Naive thymus-derived CD4-positive, alpha-beta T cell (primary cell): Measurements from ENCODE around the gene FUCA2. TPM values are rescaled to one million over a fixed set of nuclear protein-coding genes. Genes with fewer than 3 reads are reported as not detected.

ENCODE experiments used
- ATAC-seq: fragments of 150-1000 bp; cut with Tn5 transposase; 2 replicates; pipeline ENCODE4 v1.10.0; 2021; ENCODE audit warnings: mild to moderate bottlenecking, moderate library complexity
- CTCF ChIA-PET: fragments of 350-600 bp; sonication (Branson Sonifier 250); formaldehyde crosslinking; loops from one replicate; lab custom pipeline; 2021; ENCODE audit warnings: antibody characterized with exemption; lab: Charles Lee
- POLR2A ChIA-PET: fragments of 350-600 bp; sonication (Branson Sonifier 250); formaldehyde crosslinking; loops from one replicate; lab custom pipeline; 2021; ENCODE audit warnings: antibody characterized with exemption, inconsistent platforms; lab: Charles Lee
- DNase-seq, 9 donors: peaks; one replicate each; pipeline versions ENCODE4 v3.0.0 to v3.0.0-alpha.2; 2020 to 2022; ENCODE audit warnings: mixed read lengths in 1 of 9
- H3K27ac ChIP-seq: one replicate; pipeline ENCODE4 v1.7.0; 2013; ENCODE audit warnings: mild to moderate bottlenecking, low read depth, low read length, moderate library complexity
- H3K27me3 ChIP-seq, 2 donors: one replicate each; pipeline ENCODE4 v1.7.0; 2013; ENCODE audit warnings: low read length in 2 of 2, mild to moderate bottlenecking in 2 of 2, moderate library complexity in 2 of 2; ENCODE audit not compliant: control insufficient read depth in 2 of 2, insufficient read depth in 2 of 2
- H3K36me3 ChIP-seq, 3 experiments: 1 replicate in 2 of 3; 2 replicates in 1 of 3; pipeline ENCODE4 v1.7.0; 2013; ENCODE audit warnings: low read length in 3 of 3, mild to moderate bottlenecking in 3 of 3, moderate library complexity in 1 of 3; ENCODE audit not compliant: insufficient read depth in 3 of 3, control insufficient read depth in 2 of 3
- H3K4me1 ChIP-seq, 2 donors: one replicate each; pipeline ENCODE4 v1.7.0; 2013; ENCODE audit warnings: low read length in 2 of 2, mild to moderate bottlenecking in 2 of 2, moderate library complexity in 1 of 2; ENCODE audit not compliant: control insufficient read depth in 2 of 2, insufficient read depth in 2 of 2
- H3K4me3 ChIP-seq: 2 replicates; pipeline ENCODE4 v1.7.0; 2013; ENCODE audit warnings: mild to moderate bottlenecking, low read length
- H3K9me3 ChIP-seq, 3 experiments: 1 replicate in 2 of 3; 2 replicates in 1 of 3; pipeline ENCODE4 v1.7.0; 2013; ENCODE audit warnings: low read length in 3 of 3; ENCODE audit not compliant: control insufficient read depth in 2 of 3
- H3K27ac Mint-ChIP-seq, 9 donors: one replicate each; pipeline ENCODE4 v1.8.0; 2020 to 2022; ENCODE audit warnings: mixed read lengths in 9 of 9, mild to moderate bottlenecking in 8 of 9, moderate library complexity in 5 of 9, inconsistent platforms in 2 of 9
- H3K27me3 Mint-ChIP-seq, 5 donors: one replicate each; pipeline ENCODE4 v1.8.0; 2021 to 2022; ENCODE audit warnings: mixed read lengths in 5 of 5, mild to moderate bottlenecking in 1 of 5
- H3K36me3 Mint-ChIP-seq, 5 donors: one replicate each; pipeline ENCODE4 v1.8.0; 2020 to 2022; ENCODE audit warnings: mixed read lengths in 5 of 5, mild to moderate bottlenecking in 3 of 5, inconsistent platforms in 1 of 5
- H3K4me1 Mint-ChIP-seq, 7 donors: one replicate each; pipeline ENCODE4 v1.8.0; 2020 to 2022; ENCODE audit warnings: mixed read lengths in 7 of 7, mild to moderate bottlenecking in 3 of 7, inconsistent platforms in 1 of 7
- H3K4me3 Mint-ChIP-seq, 10 donors: one replicate each; pipeline ENCODE4 v1.8.0; 2020 to 2022; ENCODE audit warnings: mild to moderate bottlenecking in 10 of 10, mixed read lengths in 10 of 10, moderate library complexity in 6 of 10, inconsistent platforms in 2 of 10
- H3K9me3 Mint-ChIP-seq, 11 donors: one replicate each; pipeline ENCODE4 v1.8.0; 2020 to 2022; ENCODE audit warnings: mixed read lengths in 11 of 11, mild to moderate bottlenecking in 4 of 11, inconsistent platforms in 1 of 11, moderate library complexity in 1 of 11
- intact Hi-C, 2 donors: fragments of 100-400 bp; cut with micrococcal nuclease; formaldehyde crosslinking; loops; one replicate each; pipeline ENCODE4 v1.15.1; 2023
- polyA plus RNA-seq, 2 donors: library from polyadenylated mRNA; unstranded; fragments of 300-500 nt; fragmentation: Illumina TruSeq; gene quantifications; one replicate each; pipeline ENCODE4 v1.2.3, GENCODE V29; 2021
- total RNA-seq, 6 experiments: library from RNA in 5 of 6; stranded (reverse) in 5 of 6; gene quantifications; 1 replicate in 5 of 6; 2 replicates in 1 of 6; pipeline ENCODE4 v1.2.3 and lab custom pipeline; 2021 to 2026

FUCA2 gene
- total and polyA plus RNA-seq, 7 experiments from 2014 or later = 4.4 to 14.9 (median 5.6) TPM

DNA sequence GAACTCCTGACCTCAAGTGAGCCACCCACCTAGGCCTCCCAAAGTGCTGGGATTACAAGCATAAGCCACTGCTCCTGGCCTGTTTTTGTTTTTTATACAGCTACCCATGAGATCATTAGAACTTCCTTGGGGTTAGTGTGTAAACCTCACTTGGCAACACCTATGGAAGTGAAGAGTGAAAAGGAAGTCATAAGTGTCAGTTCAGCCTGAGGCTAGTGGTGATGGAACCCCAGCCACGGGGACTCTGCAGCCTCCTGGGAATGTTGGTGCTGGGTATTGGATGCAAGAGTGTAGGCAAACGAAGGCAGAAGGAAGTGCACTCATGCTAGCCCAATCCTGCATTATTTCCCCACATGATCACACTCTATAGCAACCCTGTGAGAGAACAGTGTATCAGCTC is 33.6 kb upstream of the FUCA2 start:
- H3K36me3 ChIP-seq = no peaks in the 10 kb centered on the region
- H3K9me3 ChIP-seq = no peaks in the 10 kb centered on the region
- peaks cover 46 to 87% of the 10 kb centered on the region in 2 donors for H3K4me1 ChIP-seq
- Mint-ChIP-seq H3K27me3 (no peaks in the 10 kb centered on the region), H3K4me3 (peak overlapping the region; percentile 51 to 87 (median 77)), H3K27ac (peak overlapping the region; percentile 88 to 97 (median 92)), H3K4me1 (peaks cover 43 to 87% (median 70%) of the 10 kb centered on the region in 7 donors), H3K9me3 (no peaks in the 10 kb centered on the region), H3K36me3 (peaks cover 0 to 17% (median 0%) of the 10 kb centered on the region in 5 donors)
- intact Hi-C loops = loop anchor here in 1 of 2 donors (1.0 to 10.0 kb wide), 4 partner anchors 8 to 800 kb away; partner anchors contain the start of gene LTV1
- no peaks in the 10 kb centered on the region for H3K27me3 ChIP-seq
- ATAC-seq = peak; percentile 21
- peak overlapping the region; percentile 17 for H3K4me3 ChIP-seq
- H3K27ac ChIP-seq = peak overlapping the region; percentile 56
- ChIA-PET CTCF (interaction anchor here (1.6 kb wide), 1 partner anchor 11 kb away, joined by 3 read pairs; no protein-coding TSS in a partner anchor), POLR2A (interaction anchor here (0.7 to 1.6 kb wide), 2 partner anchors 9 to 10 kb away, joined by 3 to 6 read pairs; no protein-coding TSS in a partner anchor)
- no peak for DNase-seq

DNA sequence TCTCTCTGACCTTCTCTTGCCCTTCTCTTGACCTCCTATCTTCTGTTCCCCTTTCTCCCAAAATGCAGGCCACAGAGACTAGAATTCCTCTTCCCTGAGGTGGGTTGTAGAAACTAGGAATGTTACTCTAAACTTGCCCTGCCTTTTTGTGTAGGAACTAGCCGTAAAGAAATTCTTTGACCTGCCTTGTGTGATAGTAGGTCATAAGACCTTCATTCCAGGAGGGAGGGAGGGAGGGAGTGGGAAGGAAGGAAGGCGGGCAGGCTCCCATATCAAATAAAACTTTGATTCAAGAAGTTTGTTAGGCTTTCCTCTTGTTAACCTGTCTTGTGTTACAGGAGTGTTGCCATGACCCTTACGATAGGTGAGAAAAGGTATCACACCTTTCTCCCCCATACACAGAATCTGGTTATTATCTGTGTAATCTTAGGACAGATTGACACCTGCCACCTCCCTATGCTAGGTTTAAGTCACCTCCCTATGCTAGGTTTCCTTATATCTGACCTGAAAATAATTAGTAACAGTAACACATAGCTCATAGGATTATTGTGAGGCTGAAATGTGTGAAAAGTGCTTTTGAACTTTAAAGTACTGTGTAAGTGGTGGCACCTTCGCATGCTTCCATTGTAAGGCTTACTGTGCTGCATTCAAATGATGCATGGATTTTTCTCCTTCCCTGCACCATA is 32.6 kb upstream of the FUCA2 start:
- POLR2A ChIA-PET = no interaction called here
- intact Hi-C loops = loop anchor here in 1 of 2 donors (2.0 to 10.0 kb wide), 3 partner anchors 299 to 801 kb away; partner anchors contain the start of gene LTV1
- H3K4me1 ChIP-seq = peaks cover 47 to 84% of the 10 kb centered on the region in 2 donors
- peaks cover 47 to 88% (median 70%) of the 10 kb centered on the region in 7 donors for H3K4me1 Mint-ChIP-seq
- CTCF ChIA-PET = no interaction called here
- H3K4me3 ChIP-seq = no peak overlapping the region
- peak overlapping the region in 6 of 9 donors; percentile 2 to 97 (median 92) for H3K27ac Mint-ChIP-seq
- H3K27me3 Mint-ChIP-seq = no peaks in the 10 kb centered on the region
- H3K36me3 ChIP-seq = no peaks in the 10 kb centered on the region
- peaks cover 0 to 17% (median 0%) of the 10 kb centered on the region in 5 donors for H3K36me3 Mint-ChIP-seq
- H3K4me3 Mint-ChIP-seq = peak overlapping the region in 4 of 10 donors; percentile 4 to 78 (median 50)
- H3K9me3 ChIP-seq = no peaks in the 10 kb centered on the region
- H3K27me3 ChIP-seq = no peaks in the 10 kb centered on the region
- DNase-seq = no peak
- ATAC-seq = no peak
- no peaks in the 10 kb centered on the region for H3K9me3 Mint-ChIP-seq
- H3K27ac ChIP-seq = no peak overlapping the region

DNA sequence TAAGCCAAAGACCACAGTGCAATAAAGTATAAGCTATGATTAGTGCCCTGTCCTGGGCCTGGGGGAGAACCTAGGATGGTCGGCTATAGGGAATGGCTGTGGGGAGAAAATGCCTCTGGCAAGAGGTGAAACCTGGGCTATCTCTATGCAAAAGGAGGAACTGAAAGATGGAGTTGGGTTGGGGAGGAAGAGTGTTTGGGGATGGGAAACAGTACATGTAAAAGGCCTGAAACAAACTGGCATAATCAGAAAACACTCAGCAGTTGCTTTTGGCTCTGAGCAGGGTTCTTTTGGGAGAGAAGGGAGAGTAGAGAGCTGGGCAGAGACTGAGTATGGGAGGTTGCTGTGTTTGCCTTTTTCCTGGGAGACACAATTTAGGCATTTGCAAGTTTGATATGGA is 31.9 kb upstream of the FUCA2 start:
- peaks cover 42 to 88% (median 72%) of the 10 kb centered on the region in 7 donors for H3K4me1 Mint-ChIP-seq
- Histone ChIP-seq H3K27me3 (no peaks in the 10 kb centered on the region), H3K4me3 (no peak overlapping the region), H3K9me3 (no peaks in the 10 kb centered on the region), H3K36me3 (no peaks in the 10 kb centered on the region), H3K27ac (no peak overlapping the region), H3K4me1 (peaks cover 46 to 77% of the 10 kb centered on the region in 2 donors)
- no peaks in the 10 kb centered on the region for H3K27me3 Mint-ChIP-seq
- peak overlapping the region in 2 of 10 donors; percentile 4 to 35 for H3K4me3 Mint-ChIP-seq
- no peak for DNase-seq
- peaks cover 0 to 17% (median 0%) of the 10 kb centered on the region in 5 donors for H3K36me3 Mint-ChIP-seq
- intact Hi-C loops = loop anchor here in 1 of 2 donors (10.0 kb wide), 2 partner anchors 671 to 801 kb away; no protein-coding TSS in a partner anchor
- no peak for ATAC-seq
- peak overlapping the region in 5 of 9 donors; percentile 1 to 96 (median 79) for H3K27ac Mint-ChIP-seq
- ChIA-PET POLR2A (no interaction called here), CTCF (no interaction called here)
- no peaks in the 10 kb centered on the region for H3K9me3 Mint-ChIP-seq

DNA sequence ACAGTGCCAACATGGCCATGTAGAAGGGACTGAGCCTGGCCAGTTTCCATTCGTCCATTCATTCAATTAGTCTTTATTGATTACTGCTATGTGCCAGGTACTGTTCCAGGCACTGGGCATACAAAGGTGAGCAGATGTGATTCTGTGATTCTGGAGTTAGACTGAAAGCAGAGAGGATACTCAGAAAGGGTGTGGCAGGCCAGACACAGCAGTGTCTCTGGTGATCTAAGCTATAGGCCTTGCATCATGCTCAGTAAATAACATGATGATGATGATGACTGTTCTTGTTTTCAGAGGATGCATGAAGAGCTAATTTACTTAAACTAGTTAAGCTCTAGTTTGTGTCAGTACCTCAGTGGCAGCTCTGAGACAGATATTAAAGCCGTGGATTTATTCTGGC is 31.4 kb upstream of the FUCA2 start:
- Mint-ChIP-seq H3K9me3 (no peaks in the 10 kb centered on the region), H3K4me1 (peaks cover 40 to 88% (median 76%) of the 10 kb centered on the region in 7 donors), H3K36me3 (peaks cover 0 to 17% (median 0%) of the 10 kb centered on the region in 5 donors), H3K27ac (peak overlapping the region in 7 of 9 donors; percentile 12 to 96 (median 65)), H3K4me3 (peak overlapping the region in 2 of 10 donors; percentile 2 to 35), H3K27me3 (no peaks in the 10 kb centered on the region)
- POLR2A ChIA-PET = no interaction called here
- peaks cover 49 to 75% of the 10 kb centered on the region in 2 donors for H3K4me1 ChIP-seq
- DNase-seq (no peak), ATAC-seq (peak; percentile 35)
- no peaks in the 10 kb centered on the region for H3K36me3 ChIP-seq
- CTCF ChIA-PET = no interaction called here
- intact Hi-C loops = loop anchor here in 1 of 2 donors (10.0 kb wide), 2 partner anchors 672 to 802 kb away; no protein-coding TSS in a partner anchor
- H3K27me3 ChIP-seq = no peaks in the 10 kb centered on the region
- no peaks in the 10 kb centered on the region for H3K9me3 ChIP-seq
- no peak overlapping the region for H3K27ac ChIP-seq
- H3K4me3 ChIP-seq = no peak overlapping the region

DNA sequence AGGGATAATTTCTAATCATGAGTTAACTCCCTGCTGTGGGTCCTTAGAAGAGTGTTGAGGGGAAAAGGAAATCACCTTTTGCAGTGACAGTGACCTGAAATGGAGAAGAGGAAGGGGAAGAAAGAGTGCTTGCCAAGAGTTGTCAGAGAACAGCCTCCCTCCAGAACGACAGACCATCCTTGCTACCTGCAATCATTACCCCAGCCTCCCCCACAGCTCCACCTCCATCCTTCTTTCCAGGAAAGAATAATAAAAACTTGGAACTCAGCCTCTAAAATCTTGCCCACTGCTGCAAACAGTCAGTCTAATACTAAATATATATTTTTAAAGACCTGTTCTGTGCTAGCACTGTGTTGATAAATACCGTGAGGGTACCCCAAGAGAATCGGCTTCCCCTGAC is 28.7 kb upstream of the FUCA2 start:
- Mint-ChIP-seq H3K4me3 (peak overlapping the region in 7 of 10 donors; percentile 1 to 82 (median 12)), H3K36me3 (peaks cover 0 to 9% (median 0%) of the 10 kb centered on the region in 5 donors), H3K27me3 (no peaks in the 10 kb centered on the region), H3K4me1 (peaks cover 37 to 74% (median 61%) of the 10 kb centered on the region in 7 donors), H3K27ac (peak overlapping the region in 8 of 9 donors; percentile 1 to 83 (median 34)), H3K9me3 (no peaks in the 10 kb centered on the region)
- CTCF ChIA-PET = no interaction called here
- POLR2A ChIA-PET = no interaction called here
- DNase-seq = no peak
- ATAC-seq = no peak
- Histone ChIP-seq H3K27ac (no peak overlapping the region), H3K36me3 (no peaks in the 10 kb centered on the region), H3K9me3 (no peaks in the 10 kb centered on the region), H3K4me3 (no peak overlapping the region), H3K27me3 (no peaks in the 10 kb centered on the region), H3K4me1 (peaks cover 43 to 57% of the 10 kb centered on the region in 2 donors)
- intact Hi-C loops = loop anchor here in 1 of 2 donors (10.0 kb wide), 2 partner anchors 675 to 805 kb away; no protein-coding TSS in a partner anchor

DNA sequence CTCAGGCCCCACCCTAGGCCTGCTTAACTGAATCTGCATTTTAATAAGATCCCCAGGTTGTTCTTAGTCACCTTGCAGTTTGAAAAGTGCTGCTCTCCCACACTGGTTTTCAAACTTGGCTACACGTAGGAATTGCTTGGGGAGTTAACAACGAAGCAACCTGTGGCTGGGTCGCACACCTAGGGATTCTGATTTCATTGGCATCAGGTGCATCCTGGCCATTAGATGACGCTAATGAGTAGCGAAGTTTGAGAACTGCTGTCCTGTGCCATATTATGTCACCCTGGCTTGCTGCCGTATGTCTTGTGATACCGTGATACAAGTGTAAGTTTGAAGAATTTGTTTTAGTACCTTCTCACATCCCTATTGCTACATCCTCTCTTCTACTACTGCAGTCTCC is 28.2 kb upstream of the FUCA2 start:
- DNase-seq (no peak), ATAC-seq (no peak)
- Histone ChIP-seq H3K36me3 (no peaks in the 10 kb centered on the region), H3K4me3 (peak overlapping the region; percentile 74), H3K4me1 (peaks cover 40 to 53% of the 10 kb centered on the region in 2 donors), H3K27ac (no peak overlapping the region), H3K9me3 (no peaks in the 10 kb centered on the region), H3K27me3 (no peaks in the 10 kb centered on the region)
- ChIA-PET POLR2A (interaction anchor here (1.2 kb wide), 1 partner anchor 15 kb away, joined by 4 read pairs; no protein-coding TSS in a partner anchor), CTCF (interaction anchor here (0.6 to 1.2 kb wide), 2 partner anchors 12 to 16 kb away, joined by 3 read pairs; no protein-coding TSS in a partner anchor)
- no peaks in the 10 kb centered on the region for H3K9me3 Mint-ChIP-seq
- H3K4me1 Mint-ChIP-seq = peaks cover 34 to 70% (median 58%) of the 10 kb centered on the region in 7 donors
- peak overlapping the region in 8 of 10 donors; percentile 1 to 84 (median 24) for H3K4me3 Mint-ChIP-seq
- H3K27me3 Mint-ChIP-seq = no peaks in the 10 kb centered on the region
- peaks cover 0 to 8% (median 0%) of the 10 kb centered on the region in 5 donors for H3K36me3 Mint-ChIP-seq
- H3K27ac Mint-ChIP-seq = peak overlapping the region in 8 of 9 donors; percentile 1 to 83 (median 47)
- intact Hi-C loops = loop anchor here in 1 of 2 donors (10.0 kb wide), 3 partner anchors 595 to 805 kb away; partner anchors contain the start of gene HIVEP2
